ENCODE data around the gene ETV5.

DNA sequence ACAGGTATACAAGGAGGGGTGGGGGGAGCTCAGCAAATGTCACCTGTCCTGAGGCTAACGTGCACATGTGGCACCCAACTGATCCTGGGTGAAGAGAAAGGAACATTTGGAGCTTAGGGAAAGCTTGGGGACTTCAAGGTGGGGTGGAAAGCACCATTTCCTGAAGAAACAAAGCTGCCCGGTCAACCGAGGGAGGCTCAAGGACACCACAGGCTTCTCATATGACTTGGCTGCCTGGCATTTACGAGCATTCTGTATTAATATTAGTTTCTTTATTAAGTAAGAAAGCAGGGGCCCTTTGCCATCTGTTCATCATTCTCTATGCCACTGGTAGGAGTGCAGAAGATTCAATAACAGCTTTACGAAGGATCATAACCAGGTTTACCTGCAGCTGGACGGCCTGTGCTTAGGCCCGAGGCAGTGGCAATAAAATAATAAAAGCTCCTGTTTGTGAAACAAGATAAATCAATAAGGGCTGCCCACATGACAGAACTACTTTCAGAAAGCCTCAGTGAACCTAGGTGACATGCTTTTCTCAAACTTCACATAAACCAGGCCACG is 54.0 kb downstream of the ETV5 start:
- TF ChIP-seq, protein P1, sequence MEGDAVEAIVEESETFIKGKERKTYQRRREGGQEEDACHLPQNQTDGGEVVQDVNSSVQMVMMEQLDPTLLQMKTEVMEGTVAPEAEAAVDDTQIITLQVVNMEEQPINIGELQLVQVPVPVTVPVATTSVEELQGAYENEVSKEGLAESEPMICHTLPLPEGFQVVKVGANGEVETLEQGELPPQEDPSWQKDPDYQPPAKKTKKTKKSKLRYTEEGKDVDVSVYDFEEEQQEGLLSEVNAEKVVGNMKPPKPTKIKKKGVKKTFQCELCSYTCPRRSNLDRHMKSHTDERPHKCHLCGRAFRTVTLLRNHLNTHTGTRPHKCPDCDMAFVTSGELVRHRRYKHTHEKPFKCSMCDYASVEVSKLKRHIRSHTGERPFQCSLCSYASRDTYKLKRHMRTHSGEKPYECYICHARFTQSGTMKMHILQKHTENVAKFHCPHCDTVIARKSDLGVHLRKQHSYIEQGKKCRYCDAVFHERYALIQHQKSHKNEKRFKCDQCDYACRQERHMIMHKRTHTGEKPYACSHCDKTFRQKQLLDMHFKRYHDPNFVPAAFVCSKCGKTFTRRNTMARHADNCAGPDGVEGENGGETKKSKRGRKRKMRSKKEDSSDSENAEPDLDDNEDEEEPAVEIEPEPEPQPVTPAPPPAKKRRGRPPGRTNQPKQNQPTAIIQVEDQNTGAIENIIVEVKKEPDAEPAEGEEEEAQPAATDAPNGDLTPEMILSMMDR (IDR thresholded peaks at IDR 0.05), result no peak
- TF ChIP-seq POLR2A (IDR thresholded peaks at IDR 0.05), result no peak

All from uterus (tissue), 2 donors.